SU-DHL-6 (cell line): ENCODE results near the gene NFIA.

ENCODE experiments used
- H2AFZ ChIP-seq: fragments of 200-600 bp; sonication (generic); 2 replicates; pipeline ENCODE4 v1.6.1; 2014; ENCODE audit warnings: low read depth, mild to moderate bottlenecking, moderate library complexity, mixed read lengths, antibody characterized with exemption, low read length; ENCODE audit not compliant: severe bottlenecking
- H3F3A ChIP-seq: fragments of 200-600 bp; shearing (Covaris generic); 2 replicates; pipeline ENCODE4 v1.6.0; 2016; ENCODE audit warnings: antibody characterized with exemption, mild to moderate bottlenecking; ENCODE audit not compliant: insufficient read depth
- H3K27ac ChIP-seq: fragments of 200-600 bp; sonication (generic); 2 replicates; pipeline ENCODE4 v1.5.1; 2016; ENCODE audit warnings: low read depth, mild to moderate bottlenecking, low read length, moderate library complexity, mixed read lengths
- H3K27me3 ChIP-seq: fragments of 200-600 bp; sonication (generic), shearing (Covaris generic); 2 replicates; pipeline ENCODE4 v1.6.0; 2014; ENCODE audit warnings: mild to moderate bottlenecking, low read length
- H3K36me3 ChIP-seq: fragments of 200-600 bp; sonication (generic); 2 replicates; pipeline ENCODE4 v1.6.1; 2014; ENCODE audit warnings: mild to moderate bottlenecking, low read length, mixed read lengths
- H3K4me2 ChIP-seq: fragments of 300-600, 200-600 bp; shearing (Covaris generic), sonication (generic); 2 replicates; pipeline ENCODE4 v1.6.0; 2014; ENCODE audit warnings: low read length, low read depth, mild to moderate bottlenecking; ENCODE audit not compliant: poor library complexity, severe bottlenecking
- H3K4me3 ChIP-seq: fragments of 200-600 bp; sonication (generic); 2 replicates; pipeline ENCODE4 v1.5.1; 2014; ENCODE audit warnings: antibody characterized with exemption, low read length, mild to moderate bottlenecking, mixed read lengths; ENCODE audit not compliant: insufficient read depth, poor library complexity, severe bottlenecking
- H3K79me2 ChIP-seq: fragments of 200-600 bp; sonication (generic); 2 replicates; pipeline ENCODE4 v1.6.1; 2014; ENCODE audit warnings: mild to moderate bottlenecking, low read length, moderate library complexity; ENCODE audit not compliant: insufficient read depth
- H3K9ac ChIP-seq: fragments of 200-600 bp; sonication (generic); 2 replicates; pipeline ENCODE4 v1.7.0; 2014; ENCODE audit warnings: mild to moderate bottlenecking, low read length
- H3K9me2 ChIP-seq: fragments of 200-600 bp; sonication (generic); replicated peaks from 2 replicates; pipeline ENCODE4 v1.6.1; 2014; ENCODE audit warnings: low read length; ENCODE audit not compliant: insufficient read depth
- H3K9me3 ChIP-seq: fragments of 200-600 bp; sonication (generic); 2 replicates; pipeline ENCODE4 v1.6.1; 2014; ENCODE audit warnings: low read length, mixed read lengths; ENCODE audit not compliant: insufficient read depth
- H4K20me1 ChIP-seq: fragments of 200-600 bp; sonication (generic); 2 replicates; pipeline ENCODE4 v1.6.1; 2014; ENCODE audit warnings: low read depth, mild to moderate bottlenecking, antibody characterized with exemption, low read length, moderate library complexity, mixed read lengths
- EZH2phosphoT487 ChIP-seq: fragments of 200-600 bp; sonication (generic), shearing (Covaris generic); conservative IDR thresholded peaks from 2 replicates; pipeline ENCODE4 v1.6.1; 2018; ENCODE audit warnings: mild to moderate bottlenecking, antibody characterized with exemption, low read length, moderate library complexity, mixed read lengths
- TF ChIP-seq, protein P1 (sequence below): fragments of 200-600 bp; sonication (generic); IDR thresholded peaks from one replicate; pipeline ENCODE4 v1.5.1; 2017; ENCODE audit warnings: antibody characterized with exemption, mild to moderate bottlenecking, low read length, moderate library complexity; ENCODE audit not compliant: insufficient read depth, poor library complexity, severe bottlenecking

NFIA gene

DNA sequence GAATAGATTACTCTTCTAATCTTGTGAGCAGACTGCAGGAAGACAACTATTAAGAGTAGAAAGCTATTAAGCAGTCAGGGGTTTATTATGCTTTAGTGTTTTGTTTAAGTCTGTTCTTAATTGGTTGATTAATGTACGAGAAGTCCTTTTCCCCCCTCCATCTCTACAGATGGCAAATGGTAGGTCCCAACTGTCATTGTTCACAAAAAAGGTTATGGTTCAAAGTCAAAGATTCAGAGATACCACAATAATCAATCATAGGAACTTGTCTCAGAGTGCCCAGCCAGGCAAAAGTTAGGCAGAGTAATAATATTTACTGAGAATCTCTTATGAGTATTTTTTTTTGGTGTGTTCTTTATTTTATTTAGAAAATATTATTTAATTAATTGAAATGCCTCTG lies 26.8 kb downstream of the NFIA start:
- Histone ChIP-seq H3K4me3 (no peak overlapping the region), H3K4me2 (no peak overlapping the region), H2AFZ (no peak overlapping the region), H3F3A (no peaks in the 10 kb centered on the region), H3K9me2 (no peaks in the 10 kb centered on the region), H3K9ac (no peak overlapping the region), H3K79me2 (no peaks in the 10 kb centered on the region), H4K20me1 (peaks cover 4% of the 10 kb centered on the region; the same call in 1 of the 2 replicates), H3K27ac (no peak overlapping the region), H3K9me3 (no peaks in the 10 kb centered on the region), H3K36me3 (0 out of 2 replicates have a peak, but pooled peaks cover 6% of the 10 kb centered on the region), H3K27me3 (no peaks in the 10 kb centered on the region)
- TF ChIP-seq, protein P1, sequence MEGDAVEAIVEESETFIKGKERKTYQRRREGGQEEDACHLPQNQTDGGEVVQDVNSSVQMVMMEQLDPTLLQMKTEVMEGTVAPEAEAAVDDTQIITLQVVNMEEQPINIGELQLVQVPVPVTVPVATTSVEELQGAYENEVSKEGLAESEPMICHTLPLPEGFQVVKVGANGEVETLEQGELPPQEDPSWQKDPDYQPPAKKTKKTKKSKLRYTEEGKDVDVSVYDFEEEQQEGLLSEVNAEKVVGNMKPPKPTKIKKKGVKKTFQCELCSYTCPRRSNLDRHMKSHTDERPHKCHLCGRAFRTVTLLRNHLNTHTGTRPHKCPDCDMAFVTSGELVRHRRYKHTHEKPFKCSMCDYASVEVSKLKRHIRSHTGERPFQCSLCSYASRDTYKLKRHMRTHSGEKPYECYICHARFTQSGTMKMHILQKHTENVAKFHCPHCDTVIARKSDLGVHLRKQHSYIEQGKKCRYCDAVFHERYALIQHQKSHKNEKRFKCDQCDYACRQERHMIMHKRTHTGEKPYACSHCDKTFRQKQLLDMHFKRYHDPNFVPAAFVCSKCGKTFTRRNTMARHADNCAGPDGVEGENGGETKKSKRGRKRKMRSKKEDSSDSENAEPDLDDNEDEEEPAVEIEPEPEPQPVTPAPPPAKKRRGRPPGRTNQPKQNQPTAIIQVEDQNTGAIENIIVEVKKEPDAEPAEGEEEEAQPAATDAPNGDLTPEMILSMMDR = no peak
- TF ChIP-seq EZH2phosphoT487 = no peak

DNA sequence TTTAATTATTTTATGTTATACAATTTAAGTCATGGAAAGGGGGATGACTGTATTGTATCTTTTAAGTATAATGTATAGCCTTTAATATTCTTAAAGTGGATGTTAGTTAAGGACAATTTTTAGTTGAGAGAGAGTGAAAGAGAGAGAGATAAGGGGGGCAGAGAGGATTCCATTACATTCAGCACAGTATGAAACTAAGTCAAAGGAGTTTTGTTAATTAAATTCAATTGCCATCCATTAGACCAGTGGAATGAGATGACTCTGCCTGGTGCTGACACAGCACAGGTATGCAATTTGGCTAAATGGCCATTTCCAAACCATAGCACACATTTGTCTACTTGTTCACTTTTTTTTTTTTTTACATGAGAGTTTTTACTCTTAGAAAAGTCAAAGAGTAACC lies 27.5 kb downstream of the NFIA start:
- no peak overlapping the region for H3K4me3 ChIP-seq

DNA sequence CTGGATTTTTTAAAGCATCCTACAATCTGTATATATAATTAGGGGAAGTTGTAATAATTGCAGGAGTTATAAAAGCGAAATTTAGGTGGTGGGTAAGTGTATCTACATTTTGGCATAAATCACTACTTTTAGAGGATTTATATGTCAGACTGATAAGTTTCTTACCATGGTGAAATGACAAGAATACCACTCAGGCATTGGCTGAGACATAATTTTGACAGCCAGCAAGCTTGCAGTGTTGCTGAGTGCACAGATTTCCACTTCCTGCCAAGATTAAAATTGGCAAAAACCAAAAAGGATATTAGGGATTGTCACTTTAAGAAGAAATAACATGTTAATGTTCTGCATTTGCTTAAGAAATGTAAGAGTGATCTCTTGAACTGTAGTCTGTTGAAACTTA lies 28.2 kb downstream of the NFIA start:
- Histone ChIP-seq H3K27ac (no peak overlapping the region), H3F3A (no peaks in the 10 kb centered on the region), H3K4me2 (no peak overlapping the region), H2AFZ (no peak overlapping the region), H3K79me2 (no peaks in the 10 kb centered on the region), H3K9ac (no peak overlapping the region), H4K20me1 (0 out of 2 replicates have a peak, but pooled peaks cover 4% of the 10 kb centered on the region), H3K36me3 (0 out of 2 replicates have a peak, but pooled peaks cover 6% of the 10 kb centered on the region), H3K9me2 (no peaks in the 10 kb centered on the region), H3K27me3 (no peaks in the 10 kb centered on the region), H3K9me3 (no peaks in the 10 kb centered on the region), H3K4me3 (no peak overlapping the region)
- TF ChIP-seq, protein P1 = no peak
- no peak for TF ChIP-seq EZH2phosphoT487

More for the DNA sequence above, 27.5 kb downstream of the NFIA start:
- Histone ChIP-seq H3K36me3 (0 out of 2 replicates have a peak, but pooled peaks cover 6% of the 10 kb centered on the region), H3K4me2 (no peak overlapping the region), H3K9me2 (no peaks in the 10 kb centered on the region), H3K27ac (no peak overlapping the region), H3K9me3 (no peaks in the 10 kb centered on the region), H4K20me1 (peaks cover 4% of the 10 kb centered on the region; the same call in 1 of the 2 replicates), H3K27me3 (no peaks in the 10 kb centered on the region), H2AFZ (no peak overlapping the region), H3F3A (no peaks in the 10 kb centered on the region), H3K79me2 (no peaks in the 10 kb centered on the region), H3K9ac (no peak overlapping the region)
- TF ChIP-seq EZH2phosphoT487 = no peak
- TF ChIP-seq, protein P1 = no peak
